Activated CD4-positive, alpha-beta T cell treated with anti-CD3 and anti-CD28 coated beads for 1 hour (primary cell): ENCODE data around the gene RAB29.
"Not testable (repeated sequence)": the region's sequence is repeated elsewhere in the genome, so short reads cannot be mapped to it uniquely, and the experiment has no call there.

Experiments
- DNase-seq: peaks from one replicate; pipeline ENCODE4 v3.0.0-alpha.2; 2020

The RAB29 gene

GRCh38 chr1:205775015-205775716, at the start of gene RAB29:
RAB29 (minus strand) TSS chr1:205775482; CDS start chr1:205774956, 526 bp downstream.
- DNase-seq, result peak; percentile 76

GRCh38 chr1:205824180-205824579, 48.9 kb upstream of the RAB29 start:
- no peak for DNase-seq

GRCh38 chr1:205823260-205823659, 48.0 kb upstream of the RAB29 start:
- DNase-seq, result not testable (repeated sequence)

GRCh38 chr1:205822397-205822796, 47.1 kb upstream of the RAB29 start:
- DNase-seq, result no peak

GRCh38 chr1:205817988-205818387, 42.7 kb upstream of the RAB29 start:
- DNase-seq, result no peak

GRCh38 chr1:205817364-205817763, 42.1 kb upstream of the RAB29 start:
- DNase-seq, result no peak

GRCh38 chr1:205813755-205814058, 38.4 kb upstream of the RAB29 start:
- no peak for DNase-seq

GRCh38 chr1:205812878-205813754, 37.8 kb upstream of the RAB29 start, which contains the start of gene SLC41A1:
SLC41A1 (minus strand) TSS chr1:205813198; CDS start chr1:205810441, 2,757 bp downstream.
- peak; percentile 87 for DNase-seq

- no peak for DNase-seq
Measured at GRCh38 chr1:205812271-205812877, 37.1 kb upstream of the RAB29 start.

- DNase-seq, result no peak
Measured at GRCh38 chr1:205811660-205812059, 36.4 kb upstream of the RAB29 start.

GRCh38 chr1:205810448-205811157, 35.3 kb upstream of the RAB29 start:
- DNase-seq, result no peak

- DNase-seq, result no peak
Measured at GRCh38 chr1:205809942-205810345, 34.7 kb upstream of the RAB29 start.

GRCh38 chr1:205809469-205809868, 34.2 kb upstream of the RAB29 start:
- no peak for DNase-seq

- DNase-seq, result no peak
Measured at GRCh38 chr1:205805082-205805711, 29.9 kb upstream of the RAB29 start.

GRCh38 chr1:205804605-205805004, 29.3 kb upstream of the RAB29 start:
- DNase-seq, result no peak

- no peak for DNase-seq
Measured at GRCh38 chr1:205803986-205804385, 28.7 kb upstream of the RAB29 start.

GRCh38 chr1:205802060-205802459, 26.8 kb upstream of the RAB29 start:
- DNase-seq, result no peak

- DNase-seq, result no peak
Measured at GRCh38 chr1:205800981-205801703, 25.9 kb upstream of the RAB29 start.

GRCh38 chr1:205800427-205800826, 25.1 kb upstream of the RAB29 start:
- DNase-seq, result no peak

GRCh38 chr1:205798577-205798976, 23.3 kb upstream of the RAB29 start:
- DNase-seq, result no peak

GRCh38 chr1:205797168-205797567, 21.9 kb upstream of the RAB29 start:
- no peak for DNase-seq
